ENCODE data around the gene MAGI2. TPM values are rescaled to one million over a fixed set of nuclear protein-coding genes. Genes with fewer than 3 reads are reported as not detected.

The MAGI2 gene
- total and polyA plus RNA-seq, 4 donors = 0.37 to 4.1 (median 1.4) TPM

DNA sequence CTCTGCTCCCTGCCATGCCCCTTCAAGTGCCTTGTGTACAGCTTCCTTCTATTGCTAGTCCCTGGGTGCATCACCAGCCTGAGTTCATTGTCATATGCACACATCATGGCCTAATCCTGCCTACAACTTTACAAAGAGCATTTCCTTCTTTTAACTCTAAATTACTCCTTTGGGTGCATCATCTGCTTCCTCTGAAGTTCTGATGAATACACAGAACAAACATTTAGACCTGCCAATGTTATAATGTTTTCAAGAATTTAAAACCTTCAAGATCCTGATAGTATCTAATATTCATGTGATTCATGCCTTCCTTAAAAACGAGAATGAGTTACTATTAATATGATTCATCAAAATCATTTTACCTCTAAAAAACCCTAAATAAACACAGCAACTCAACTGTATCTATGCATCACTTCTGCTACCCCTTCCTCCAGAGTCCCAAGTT lies 357.1 kb downstream of the MAGI2 start:
- Histone ChIP-seq H3K9ac (ENCODE audit: low read depth in 1 of 2, low read length in 2 of 2) (no peak overlapping the region), H3K4me3 (ENCODE audit: low read depth in 1 of 3, low read length in 3 of 3) (no peak overlapping the region), H3K9me3 (ENCODE audit: control insufficient read depth in 4 of 4, low read length in 3 of 4) (no peaks in the 10 kb centered on the region), H3K27me3 (ENCODE audit: control insufficient read depth in 4 of 4, insufficient read depth in 4 of 4, low read length in 3 of 4) (no peaks in the 10 kb centered on the region), H3K4me1 (ENCODE audit: control insufficient read depth in 4 of 4, insufficient read depth in 4 of 4, low read length in 3 of 4) (no peaks in the 10 kb centered on the region), H3K36me3 (ENCODE audit: control insufficient read depth in 4 of 4, insufficient read depth in 3 of 4, low read depth in 1 of 4, low read length in 3 of 4) (no peaks in the 10 kb centered on the region), H3K27ac (ENCODE audit: low read depth in 1 of 2, low read length in 2 of 2) (no peak overlapping the region)
- TF ChIP-seq FOXA1 (IDR thresholded peaks at IDR 0.05) (no peak), JUND (IDR thresholded peaks at IDR 0.05) (no peak), HNF4G (IDR thresholded peaks at IDR 0.05) (no peak), SP1 (IDR thresholded peaks at IDR 0.05) (no peak), GABPA (IDR thresholded peaks at IDR 0.05 in 1 of 2, conservative IDR thresholded peaks at IDR 0.05 in 1 of 2) (no peak), EGR1 (IDR thresholded peaks at IDR 0.05; ENCODE audit: low read depth in 2 of 2) (no peak), HNF4A (conservative IDR thresholded peaks at IDR 0.05) (no peak), TAF1 (conservative IDR thresholded peaks at IDR 0.05) (no peak), RXRA (IDR thresholded peaks at IDR 0.05) (no peak), NR2F2 (IDR thresholded peaks at IDR 0.05) (no peak), YY1 (IDR thresholded peaks at IDR 0.05) (no peak), RAD21 (IDR thresholded peaks at IDR 0.05) (no peak), FOXA2 (IDR thresholded peaks at IDR 0.05) (no peak)
- TF ChIP-seq, protein P1, sequence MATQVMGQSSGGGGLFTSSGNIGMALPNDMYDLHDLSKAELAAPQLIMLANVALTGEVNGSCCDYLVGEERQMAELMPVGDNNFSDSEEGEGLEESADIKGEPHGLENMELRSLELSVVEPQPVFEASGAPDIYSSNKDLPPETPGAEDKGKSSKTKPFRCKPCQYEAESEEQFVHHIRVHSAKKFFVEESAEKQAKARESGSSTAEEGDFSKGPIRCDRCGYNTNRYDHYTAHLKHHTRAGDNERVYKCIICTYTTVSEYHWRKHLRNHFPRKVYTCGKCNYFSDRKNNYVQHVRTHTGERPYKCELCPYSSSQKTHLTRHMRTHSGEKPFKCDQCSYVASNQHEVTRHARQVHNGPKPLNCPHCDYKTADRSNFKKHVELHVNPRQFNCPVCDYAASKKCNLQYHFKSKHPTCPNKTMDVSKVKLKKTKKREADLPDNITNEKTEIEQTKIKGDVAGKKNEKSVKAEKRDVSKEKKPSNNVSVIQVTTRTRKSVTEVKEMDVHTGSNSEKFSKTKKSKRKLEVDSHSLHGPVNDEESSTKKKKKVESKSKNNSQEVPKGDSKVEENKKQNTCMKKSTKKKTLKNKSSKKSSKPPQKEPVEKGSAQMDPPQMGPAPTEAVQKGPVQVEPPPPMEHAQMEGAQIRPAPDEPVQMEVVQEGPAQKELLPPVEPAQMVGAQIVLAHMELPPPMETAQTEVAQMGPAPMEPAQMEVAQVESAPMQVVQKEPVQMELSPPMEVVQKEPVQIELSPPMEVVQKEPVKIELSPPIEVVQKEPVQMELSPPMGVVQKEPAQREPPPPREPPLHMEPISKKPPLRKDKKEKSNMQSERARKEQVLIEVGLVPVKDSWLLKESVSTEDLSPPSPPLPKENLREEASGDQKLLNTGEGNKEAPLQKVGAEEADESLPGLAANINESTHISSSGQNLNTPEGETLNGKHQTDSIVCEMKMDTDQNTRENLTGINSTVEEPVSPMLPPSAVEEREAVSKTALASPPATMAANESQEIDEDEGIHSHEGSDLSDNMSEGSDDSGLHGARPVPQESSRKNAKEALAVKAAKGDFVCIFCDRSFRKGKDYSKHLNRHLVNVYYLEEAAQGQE (IDR thresholded peaks at IDR 0.05) = no peak
- TF ChIP-seq, protein P2, sequence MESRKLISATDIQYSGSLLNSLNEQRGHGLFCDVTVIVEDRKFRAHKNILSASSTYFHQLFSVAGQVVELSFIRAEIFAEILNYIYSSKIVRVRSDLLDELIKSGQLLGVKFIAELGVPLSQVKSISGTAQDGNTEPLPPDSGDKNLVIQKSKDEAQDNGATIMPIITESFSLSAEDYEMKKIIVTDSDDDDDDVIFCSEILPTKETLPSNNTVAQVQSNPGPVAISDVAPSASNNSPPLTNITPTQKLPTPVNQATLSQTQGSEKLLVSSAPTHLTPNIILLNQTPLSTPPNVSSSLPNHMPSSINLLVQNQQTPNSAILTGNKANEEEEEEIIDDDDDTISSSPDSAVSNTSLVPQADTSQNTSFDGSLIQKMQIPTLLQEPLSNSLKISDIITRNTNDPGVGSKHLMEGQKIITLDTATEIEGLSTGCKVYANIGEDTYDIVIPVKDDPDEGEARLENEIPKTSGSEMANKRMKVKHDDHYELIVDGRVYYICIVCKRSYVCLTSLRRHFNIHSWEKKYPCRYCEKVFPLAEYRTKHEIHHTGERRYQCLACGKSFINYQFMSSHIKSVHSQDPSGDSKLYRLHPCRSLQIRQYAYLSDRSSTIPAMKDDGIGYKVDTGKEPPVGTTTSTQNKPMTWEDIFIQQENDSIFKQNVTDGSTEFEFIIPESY (IDR thresholded peaks at IDR 0.05) = no peak
- TF ChIP-seq, protein P3, sequence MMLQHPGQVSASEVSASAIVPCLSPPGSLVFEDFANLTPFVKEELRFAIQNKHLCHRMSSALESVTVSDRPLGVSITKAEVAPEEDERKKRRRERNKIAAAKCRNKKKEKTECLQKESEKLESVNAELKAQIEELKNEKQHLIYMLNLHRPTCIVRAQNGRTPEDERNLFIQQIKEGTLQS (IDR thresholded peaks at IDR 0.05) = no peak
- TF ChIP-seq, protein P4, sequence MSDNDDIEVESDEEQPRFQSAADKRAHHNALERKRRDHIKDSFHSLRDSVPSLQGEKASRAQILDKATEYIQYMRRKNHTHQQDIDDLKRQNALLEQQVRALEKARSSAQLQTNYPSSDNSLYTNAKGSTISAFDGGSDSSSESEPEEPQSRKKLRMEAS (IDR thresholded peaks at IDR 0.05) = no peak
- no peak for DNase-seq (ENCODE audit: low spot score)
- WGBS = 49% methylated on average over 1 of the region's 1 CpG

DNA sequence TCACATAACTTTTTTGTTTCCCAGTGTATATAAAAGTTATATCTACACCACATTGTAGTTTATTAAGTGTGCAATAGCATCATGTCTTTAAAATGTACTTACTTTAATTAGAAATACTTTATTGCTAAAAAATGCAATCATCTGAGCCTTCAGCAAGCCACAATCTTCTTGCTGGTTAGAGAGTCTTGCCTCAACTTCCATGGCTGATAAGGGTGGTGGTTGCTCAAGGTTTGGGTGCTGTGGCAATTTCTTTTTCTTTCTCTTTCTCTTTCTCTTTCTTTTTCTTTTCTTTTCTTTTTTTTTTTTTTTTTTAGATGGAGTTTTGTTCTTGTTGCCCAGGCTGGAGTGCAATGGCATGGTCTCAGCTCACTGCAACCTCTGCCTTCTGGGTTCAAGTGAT lies 360.0 kb downstream of the MAGI2 start:
- no peak overlapping the region for H3K4me3 ChIP-seq (ENCODE audit: low read depth in 1 of 3, low read length in 3 of 3)
- H3K9ac ChIP-seq (ENCODE audit: low read depth in 1 of 2, low read length in 2 of 2) = no peak overlapping the region
- no peak overlapping the region for H3K27ac ChIP-seq (ENCODE audit: low read depth in 1 of 2, low read length in 2 of 2)
- no peak for DNase-seq (ENCODE audit: low spot score)
- no peaks in the 10 kb centered on the region for H3K27me3 ChIP-seq (ENCODE audit: control insufficient read depth in 4 of 4, insufficient read depth in 4 of 4, low read length in 3 of 4)
- no peaks in the 10 kb centered on the region for H3K9me3 ChIP-seq (ENCODE audit: control insufficient read depth in 4 of 4, low read length in 3 of 4)
- no peaks in the 10 kb centered on the region for H3K4me1 ChIP-seq (ENCODE audit: control insufficient read depth in 4 of 4, insufficient read depth in 4 of 4, low read length in 3 of 4)
- no peaks in the 10 kb centered on the region for H3K36me3 ChIP-seq (ENCODE audit: control insufficient read depth in 4 of 4, insufficient read depth in 3 of 4, low read depth in 1 of 4, low read length in 3 of 4)
- TF ChIP-seq RXRA (IDR thresholded peaks at IDR 0.05) = no peak
- TF ChIP-seq, protein P5, sequence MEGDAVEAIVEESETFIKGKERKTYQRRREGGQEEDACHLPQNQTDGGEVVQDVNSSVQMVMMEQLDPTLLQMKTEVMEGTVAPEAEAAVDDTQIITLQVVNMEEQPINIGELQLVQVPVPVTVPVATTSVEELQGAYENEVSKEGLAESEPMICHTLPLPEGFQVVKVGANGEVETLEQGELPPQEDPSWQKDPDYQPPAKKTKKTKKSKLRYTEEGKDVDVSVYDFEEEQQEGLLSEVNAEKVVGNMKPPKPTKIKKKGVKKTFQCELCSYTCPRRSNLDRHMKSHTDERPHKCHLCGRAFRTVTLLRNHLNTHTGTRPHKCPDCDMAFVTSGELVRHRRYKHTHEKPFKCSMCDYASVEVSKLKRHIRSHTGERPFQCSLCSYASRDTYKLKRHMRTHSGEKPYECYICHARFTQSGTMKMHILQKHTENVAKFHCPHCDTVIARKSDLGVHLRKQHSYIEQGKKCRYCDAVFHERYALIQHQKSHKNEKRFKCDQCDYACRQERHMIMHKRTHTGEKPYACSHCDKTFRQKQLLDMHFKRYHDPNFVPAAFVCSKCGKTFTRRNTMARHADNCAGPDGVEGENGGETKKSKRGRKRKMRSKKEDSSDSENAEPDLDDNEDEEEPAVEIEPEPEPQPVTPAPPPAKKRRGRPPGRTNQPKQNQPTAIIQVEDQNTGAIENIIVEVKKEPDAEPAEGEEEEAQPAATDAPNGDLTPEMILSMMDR (IDR thresholded peaks at IDR 0.05; ENCODE audit: low read depth, low read length, missing input control) = no peak
- TF ChIP-seq TAF1 (conservative IDR thresholded peaks at IDR 0.05) = no peak
- TF ChIP-seq, protein P2 (IDR thresholded peaks at IDR 0.05) = no peak
- TF ChIP-seq YY1 (IDR thresholded peaks at IDR 0.05) = no peak
- no peak for TF ChIP-seq JUND (IDR thresholded peaks at IDR 0.05)
- TF ChIP-seq, protein P4 (IDR thresholded peaks at IDR 0.05) = no peak
- TF ChIP-seq HNF4A (conservative IDR thresholded peaks at IDR 0.05) = no peak
- no peak for TF ChIP-seq EGR1 (IDR thresholded peaks at IDR 0.05; ENCODE audit: low read depth in 2 of 2)
- no peak for TF ChIP-seq GABPA (IDR thresholded peaks at IDR 0.05 in 1 of 2, conservative IDR thresholded peaks at IDR 0.05 in 1 of 2)
- TF ChIP-seq RAD21 (IDR thresholded peaks at IDR 0.05) = no peak
- TF ChIP-seq, protein P1 (IDR thresholded peaks at IDR 0.05) = no peak
- no peak for TF ChIP-seq NR2F2 (IDR thresholded peaks at IDR 0.05)

All from liver (tissue), 9 donors.